Smooth muscle cell (in vitro differentiated cells): Measurements from ENCODE around the gene EXOC4. TPM values are rescaled to one million over a fixed set of nuclear protein-coding genes. Genes with fewer than 3 reads are reported as not detected.

Experiments
- DNase-seq: peaks from one replicate; lab custom pipeline; 2025; ENCODE audit not compliant: unreplicated experiment; lab: John Stamatoyannopoulos, UW
- H2AFZ ChIP-seq: fragments of 200-600 bp; sonication (generic); 2 replicates; pipeline ENCODE4 v1.6.0; 2016; ENCODE audit warnings: antibody characterized with exemption, low read depth, mild to moderate bottlenecking
- H3F3A ChIP-seq: fragments of 200-600 bp; sonication (generic); 2 replicates; pipeline ENCODE4 v1.6.0; 2017; ENCODE audit warnings: antibody characterized with exemption, low read depth
- H3K27ac ChIP-seq: fragments of 200-600 bp; sonication (generic); 2 replicates; pipeline ENCODE4 v1.5.1; 2016; ENCODE audit warnings: low read depth, mild to moderate bottlenecking
- H3K27me3 ChIP-seq: fragments of 200-600 bp; sonication (generic); 2 replicates; pipeline ENCODE4 v1.6.1; 2016; ENCODE audit warnings: low read depth, mild to moderate bottlenecking
- H3K36me3 ChIP-seq: fragments of 200-600 bp; sonication (generic); 2 replicates; pipeline ENCODE4 v1.5.1; 2016; ENCODE audit warnings: low read depth
- H3K4me1 ChIP-seq: fragments of 200-600 bp; sonication (generic); 2 replicates; pipeline ENCODE4 v1.5.1; 2016; ENCODE audit warnings: low read depth
- H3K4me2 ChIP-seq: fragments of 200-600 bp; sonication (generic); 2 replicates; pipeline ENCODE4 v1.6.0; 2016; ENCODE audit warnings: mild to moderate bottlenecking
- H3K4me3 ChIP-seq: fragments of 200-600 bp; sonication (generic); 2 replicates; pipeline ENCODE4 v1.5.1; 2016; ENCODE audit warnings: mild to moderate bottlenecking
- H3K79me2 ChIP-seq: fragments of 200-600 bp; sonication (generic); 2 replicates; pipeline ENCODE4 v1.6.0; 2016; ENCODE audit warnings: low read depth, mild to moderate bottlenecking
- H3K9ac ChIP-seq: fragments of 200-600 bp; sonication (generic); 2 replicates; pipeline ENCODE4 v1.6.0; 2016; ENCODE audit warnings: low read depth
- H3K9me3 ChIP-seq: fragments of 200-600 bp; sonication (generic); replicated peaks from 2 replicates; pipeline ENCODE4 v1.5.1; 2016; ENCODE audit warnings: low read depth
- H4K20me1 ChIP-seq: fragments of 200-600 bp; sonication (generic); 2 replicates; pipeline ENCODE4 v1.6.0; 2016; ENCODE audit warnings: low read depth
- CTCF ChIP-seq: fragments of 200-600 bp; sonication (generic); IDR thresholded peaks from 2 replicates; pipeline ENCODE4 v1.5.1; 2017; ENCODE audit warnings: borderline replicate concordance, mild to moderate bottlenecking, antibody characterized with exemption; ENCODE audit not compliant: insufficient read depth, poor library complexity, severe bottlenecking
- WGBS: methylation state at CpG from one replicate; pipeline ENCODE4 v1.1.7; 2016; ENCODE audit warnings: low lambda C conversion rate; 5-methylcytosine and 5-hydroxymethylcytosine counted together
- polyA plus RNA-seq: library from polyadenylated mRNA; unstranded; fragments of >200 nt; fragmentation: Nextera tagmentation; extraction: Ambion mirVana; gene quantifications from 2 replicates; pipeline ENCODE4 v1.2.1, GENCODE V29; 2016
- total RNA-seq: library from RNA; depleted of rRNA; stranded (reverse); fragments of >200 nt; gene quantifications from 2 replicates; pipeline ENCODE4 v1.2.3, GENCODE V29; 2014

Gene EXOC4
- total and polyA plus RNA-seq, 2 experiments from 2014 or later, result 21.5 to 47.1 TPM

- WGBS, result 90% methylated on average over 2 of the region's 2 CpGs
- H3K9me3 ChIP-seq, result no peaks in the 10 kb centered on the region
These were observed 199.7 kb downstream of the EXOC4 start for GRCh38 chr7:133452577-133452976.

GRCh38 chr7:133458688-133459087 lies 205.8 kb downstream of the EXOC4 start:
- no peaks in the 10 kb centered on the region for H3F3A ChIP-seq
- WGBS, result 82% methylated on average over 2 of the region's 2 CpGs

More at GRCh38 chr7:133452577-133452976, 199.7 kb downstream of the EXOC4 start:
- H3F3A ChIP-seq, result no peaks in the 10 kb centered on the region
- H3K36me3 ChIP-seq, result no peaks in the 10 kb centered on the region
- H3K9ac ChIP-seq, result no peak overlapping the region
- no peak overlapping the region for H2AFZ ChIP-seq
- H4K20me1 ChIP-seq, result peaks cover 29% of the 10 kb centered on the region
- H3K4me2 ChIP-seq, result no peak overlapping the region
- H3K27me3 ChIP-seq, result no peaks in the 10 kb centered on the region
- no peak for DNase-seq
- H3K79me2 ChIP-seq, result no peaks in the 10 kb centered on the region
- H3K4me1 ChIP-seq, result no peaks in the 10 kb centered on the region
- no peak for TF ChIP-seq CTCF
- H3K4me3 ChIP-seq, result no peak overlapping the region
- H3K27ac ChIP-seq, result no peak overlapping the region

GRCh38 chr7:133461421-133461820 lies 208.5 kb downstream of the EXOC4 start:
- Histone ChIP-seq H3K4me1 (no peaks in the 10 kb centered on the region), H2AFZ (no peak overlapping the region), H3K79me2 (no peaks in the 10 kb centered on the region), H3K27ac (no peak overlapping the region), H3K4me3 (no peak overlapping the region), H3K9me3 (no peaks in the 10 kb centered on the region), H3K9ac (no peak overlapping the region), H3K4me2 (no peak overlapping the region), H3K27me3 (no peaks in the 10 kb centered on the region), H3K36me3 (peaks cover 5% of the 10 kb centered on the region), H3F3A (no peaks in the 10 kb centered on the region), H4K20me1 (peaks cover 20% of the 10 kb centered on the region)
- DNase-seq, result no peak
- WGBS, result 70% methylated on average over 1 of the region's 1 CpG
- TF ChIP-seq CTCF, result no peak

More at GRCh38 chr7:133458688-133459087, 205.8 kb downstream of the EXOC4 start:
- no peak for DNase-seq
- Histone ChIP-seq H3K4me1 (no peaks in the 10 kb centered on the region), H2AFZ (no peak overlapping the region), H3K4me3 (no peak overlapping the region), H3K9me3 (no peaks in the 10 kb centered on the region), H3K9ac (no peak overlapping the region), H3K4me2 (no peak overlapping the region), H3K79me2 (no peaks in the 10 kb centered on the region), H3K36me3 (no peaks in the 10 kb centered on the region), H4K20me1 (peaks cover 28% of the 10 kb centered on the region), H3K27me3 (no peaks in the 10 kb centered on the region), H3K27ac (no peak overlapping the region)
- TF ChIP-seq CTCF, result no peak

- Histone ChIP-seq H2AFZ (no peak overlapping the region), H3F3A (no peaks in the 10 kb centered on the region), H3K36me3 (peaks cover 9% of the 10 kb centered on the region), H3K4me1 (no peaks in the 10 kb centered on the region), H3K4me3 (no peak overlapping the region), H3K9me3 (no peaks in the 10 kb centered on the region), H3K4me2 (no peak overlapping the region), H3K9ac (no peak overlapping the region), H3K79me2 (no peaks in the 10 kb centered on the region), H3K27me3 (no peaks in the 10 kb centered on the region), H4K20me1 (peaks cover 13% of the 10 kb centered on the region), H3K27ac (no peak overlapping the region)
- no peak for TF ChIP-seq CTCF
- no peak for DNase-seq
These were observed 222.8 kb downstream of the EXOC4 start for GRCh38 chr7:133475655-133476054.
